ENCODE measurements around the gene BIVM.

DNA sequence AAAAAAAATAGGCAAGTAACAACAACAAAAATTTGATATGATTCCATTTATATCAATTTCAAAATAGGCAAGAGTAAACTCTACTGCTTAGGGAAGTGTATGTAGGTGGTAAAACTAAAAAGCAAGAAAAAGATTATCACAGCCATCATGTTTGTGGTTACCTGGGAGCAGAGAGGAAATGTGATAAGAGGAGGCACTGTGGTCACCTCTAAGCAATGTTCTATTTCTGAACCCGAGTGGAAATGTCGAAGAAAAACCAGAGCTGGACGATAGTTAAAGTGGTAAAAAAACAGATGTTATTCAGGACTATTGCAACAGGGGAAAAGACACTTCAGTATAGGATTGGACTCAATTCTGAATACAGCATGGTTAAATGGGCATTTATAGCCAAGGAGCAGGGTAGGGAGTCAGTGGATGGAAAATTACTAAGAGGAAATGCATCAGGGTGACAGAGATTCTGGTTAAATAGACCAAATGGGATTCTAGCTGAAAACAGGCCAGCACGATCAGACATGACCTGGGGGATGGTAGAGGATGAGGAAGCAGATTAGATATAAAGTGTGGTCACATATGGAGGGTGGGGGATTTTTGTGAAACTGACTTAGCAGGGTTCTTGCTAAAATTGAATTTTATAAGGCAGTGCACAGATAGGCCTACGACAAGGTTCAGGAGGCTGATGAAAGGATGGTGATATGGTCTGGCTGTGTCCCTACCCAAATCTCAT, 19.3 kb upstream of the BIVM start:
- TF ChIP-seq GATA2 (IDR thresholded peaks at IDR 0.05; ENCODE audit: low read depth, low read length), result no peak
- TF ChIP-seq GATA3 (IDR thresholded peaks at IDR 0.05; ENCODE audit: low read depth, low read length), result no peak
